ENCODE results near the gene AJUBA. TPM values are rescaled to one million over a fixed set of nuclear protein-coding genes. Genes with fewer than 3 reads are reported as not detected.

The AJUBA gene
- total RNA-seq, 4 donors from 2014 or later, result 66.2 to 98.4 (median 74.8) TPM

- 96 to 98% methylated on average over 5 of the region's 5 CpGs for WGBS, 2 donors
- intact Hi-C loops (cut with DNase I; ENCODE audit: low total_unique reads), result no loop called here
- TF ChIP-seq, protein P1, sequence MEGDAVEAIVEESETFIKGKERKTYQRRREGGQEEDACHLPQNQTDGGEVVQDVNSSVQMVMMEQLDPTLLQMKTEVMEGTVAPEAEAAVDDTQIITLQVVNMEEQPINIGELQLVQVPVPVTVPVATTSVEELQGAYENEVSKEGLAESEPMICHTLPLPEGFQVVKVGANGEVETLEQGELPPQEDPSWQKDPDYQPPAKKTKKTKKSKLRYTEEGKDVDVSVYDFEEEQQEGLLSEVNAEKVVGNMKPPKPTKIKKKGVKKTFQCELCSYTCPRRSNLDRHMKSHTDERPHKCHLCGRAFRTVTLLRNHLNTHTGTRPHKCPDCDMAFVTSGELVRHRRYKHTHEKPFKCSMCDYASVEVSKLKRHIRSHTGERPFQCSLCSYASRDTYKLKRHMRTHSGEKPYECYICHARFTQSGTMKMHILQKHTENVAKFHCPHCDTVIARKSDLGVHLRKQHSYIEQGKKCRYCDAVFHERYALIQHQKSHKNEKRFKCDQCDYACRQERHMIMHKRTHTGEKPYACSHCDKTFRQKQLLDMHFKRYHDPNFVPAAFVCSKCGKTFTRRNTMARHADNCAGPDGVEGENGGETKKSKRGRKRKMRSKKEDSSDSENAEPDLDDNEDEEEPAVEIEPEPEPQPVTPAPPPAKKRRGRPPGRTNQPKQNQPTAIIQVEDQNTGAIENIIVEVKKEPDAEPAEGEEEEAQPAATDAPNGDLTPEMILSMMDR (IDR thresholded peaks at IDR 0.05), result no peak
- TF ChIP-seq POLR2A (IDR thresholded peaks at IDR 0.05), result no peak
- no peak for DNase-seq (ENCODE audit: low spot score in 2 of 2)
- H3K4me3 ChIP-seq (ENCODE audit: low read depth, poor library complexity, severe bottlenecking), result no peak overlapping the region
Observed at GRCh38 chr14:22923746-22924145, 58.6 kb downstream of the AJUBA start.

DNA sequence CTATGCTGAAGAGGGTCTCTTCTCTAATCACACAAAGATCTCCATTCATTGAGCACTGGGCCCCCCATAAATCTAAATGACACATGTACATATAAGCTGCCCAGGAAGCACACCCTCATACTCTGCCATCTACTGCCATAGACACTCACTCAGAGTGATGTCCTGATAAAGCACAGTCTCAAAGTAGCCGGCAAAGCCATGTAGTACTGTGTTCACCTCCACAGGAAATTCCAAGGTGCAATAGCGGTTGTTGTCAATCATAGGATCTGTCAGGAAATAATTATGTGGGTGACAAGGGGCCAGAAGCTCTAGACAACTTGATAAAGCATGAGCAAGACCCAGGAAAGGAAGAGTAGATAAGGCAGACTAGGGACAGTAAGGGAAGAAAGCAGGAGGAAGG, 60.1 kb downstream of the AJUBA start:
- WGBS, 2 donors, result 88 to 92% methylated on average over 2 of the region's 2 CpGs

More for the DNA sequence above, 60.1 kb downstream of the AJUBA start:
- TF ChIP-seq POLR2A (IDR thresholded peaks at IDR 0.05), result no peak
- TF ChIP-seq, protein P1 (IDR thresholded peaks at IDR 0.05), result no peak
- intact Hi-C loops (cut with DNase I; ENCODE audit: low total_unique reads), result no loop called here
- no peak for DNase-seq (ENCODE audit: low spot score in 2 of 2)
- H3K4me3 ChIP-seq (ENCODE audit: low read depth, poor library complexity, severe bottlenecking), result no peak overlapping the region

Other genes starting within 250 kb of the AJUBA start
- 10 to 100 TPM; 64.3 to 83.6 (median 74.1) TPM for gene OXA1L, start 215.9 kb downstream of the AJUBA start, total RNA-seq
- 10 to 100 TPM in 1 of 4 donors, 1 to 10 TPM in 3; 1.1 to 12.8 (median 6.5) TPM for gene SLC7A7, start 167.1 kb downstream of the AJUBA start, total RNA-seq
- gene MRPL52, start 152.7 kb downstream of the AJUBA start, total RNA-seq, result 100 to 1,000 TPM in 1 of 4 donors, 10 to 100 TPM in 3; 24.8 to 230 (median 41.4) TPM
- gene MMP14, start 146.0 kb downstream of the AJUBA start, total RNA-seq, result 100 to 1,000 TPM; 135 to 190 (median 151) TPM
- 100 to 1,000 TPM; 148 to 209 (median 167) TPM for gene LRP10, start 110.8 kb downstream of the AJUBA start, total RNA-seq
- gene REM2, start 99.3 kb downstream of the AJUBA start, total RNA-seq, result 1 to 10 TPM in 2 of 4 donors, under 1 TPM in 2; 0.52 to 2.5 (median 1.5) TPM
- 100 to 1,000 TPM in 2 of 4 donors, 10 to 100 TPM in 2; 71.2 to 202 (median 105) TPM for gene RBM23, start 63.4 kb downstream of the AJUBA start, total RNA-seq
- 10 to 100 TPM; 42.9 to 53.2 (median 48.3) TPM for gene PRMT5, start 53.2 kb downstream of the AJUBA start, total RNA-seq
- 10 to 100 TPM; 52.3 to 74.4 (median 61.9) TPM for gene HAUS4, start 25.5 kb downstream of the AJUBA start, total RNA-seq
- 10 to 100 TPM; 16.9 to 29.6 (median 23.2) TPM for gene C14orf93, start 27.6 kb upstream of the AJUBA start, total RNA-seq
- gene PSMB5, start 52.3 kb upstream of the AJUBA start, total RNA-seq, result 100 to 1,000 TPM in 2 of 4 donors, 10 to 100 TPM in 2; 70.6 to 148 (median 116) TPM
- not detected for gene PSMB11, start 59.7 kb upstream of the AJUBA start, total RNA-seq
- 1 to 10 TPM; 3.0 to 4.9 (median 3.9) TPM for gene CDH24, start 75.0 kb upstream of the AJUBA start, total RNA-seq
- 10 to 100 TPM; 52.7 to 97.5 (median 79.8) TPM for gene ACIN1, start 112.6 kb upstream of the AJUBA start, total RNA-seq
- 10 to 100 TPM; 14.5 to 29.8 (median 19.7) TPM for gene C14orf119, start 113.0 kb upstream of the AJUBA start, total RNA-seq
- not detected for gene CIROP, start 122.4 kb upstream of the AJUBA start, total RNA-seq
- gene CEBPE, start 136.7 kb upstream of the AJUBA start, total RNA-seq, result not detected
- 10 to 100 TPM; 32.4 to 67.4 (median 42.9) TPM for gene SLC7A8, start 201.1 kb upstream of the AJUBA start, total RNA-seq